Measurements from ENCODE around the gene TECPR1.

GRCh38 chr7:98225913-98226614, 26.0 kb downstream of the TECPR1 start:
- TF ChIP-seq, protein P1, sequence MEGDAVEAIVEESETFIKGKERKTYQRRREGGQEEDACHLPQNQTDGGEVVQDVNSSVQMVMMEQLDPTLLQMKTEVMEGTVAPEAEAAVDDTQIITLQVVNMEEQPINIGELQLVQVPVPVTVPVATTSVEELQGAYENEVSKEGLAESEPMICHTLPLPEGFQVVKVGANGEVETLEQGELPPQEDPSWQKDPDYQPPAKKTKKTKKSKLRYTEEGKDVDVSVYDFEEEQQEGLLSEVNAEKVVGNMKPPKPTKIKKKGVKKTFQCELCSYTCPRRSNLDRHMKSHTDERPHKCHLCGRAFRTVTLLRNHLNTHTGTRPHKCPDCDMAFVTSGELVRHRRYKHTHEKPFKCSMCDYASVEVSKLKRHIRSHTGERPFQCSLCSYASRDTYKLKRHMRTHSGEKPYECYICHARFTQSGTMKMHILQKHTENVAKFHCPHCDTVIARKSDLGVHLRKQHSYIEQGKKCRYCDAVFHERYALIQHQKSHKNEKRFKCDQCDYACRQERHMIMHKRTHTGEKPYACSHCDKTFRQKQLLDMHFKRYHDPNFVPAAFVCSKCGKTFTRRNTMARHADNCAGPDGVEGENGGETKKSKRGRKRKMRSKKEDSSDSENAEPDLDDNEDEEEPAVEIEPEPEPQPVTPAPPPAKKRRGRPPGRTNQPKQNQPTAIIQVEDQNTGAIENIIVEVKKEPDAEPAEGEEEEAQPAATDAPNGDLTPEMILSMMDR (IDR thresholded peaks at IDR 0.05; ENCODE audit: insufficient read depth, low read depth, low read length) = no peak
- TF ChIP-seq EZH2 (IDR thresholded peaks at IDR 0.05; ENCODE audit: insufficient read depth, low read length) = no peak

All from astrocyte (in vitro differentiated cells and primary cell).